Measurements from ENCODE around the gene SENP6. TPM values are rescaled to one million over a fixed set of nuclear protein-coding genes. Genes with fewer than 3 reads are reported as not detected.
"Not testable (repeated sequence)": the region's sequence is repeated elsewhere in the genome, so short reads cannot be mapped to it uniquely, and the experiment has no call there.

The SENP6 gene
- polyA plus RNA-seq, 1 of the 3 experiments (the other 2 are of a cell fraction): 16.2 TPM

GRCh38 chr6:75694406-75694805, 92.7 kb downstream of the SENP6 start:
- POLR2A ChIA-PET: no interaction called here
- Histone ChIP-seq H4K20me1 (ENCODE audit: insufficient read depth) (no peaks in the 10 kb centered on the region), H3K9ac (no peak overlapping the region), H3K36me3 (replicated peaks in 1 of 2; ENCODE audit: control insufficient read depth in 1 of 2, insufficient read depth in 2 of 2, low read length in 1 of 2) (peaks cover 24 to 83% of the 10 kb centered on the region in 2 experiments), H3K4me1 (ENCODE audit: control insufficient read depth in 1 of 2, insufficient read depth in 2 of 2, low read depth in 1 of 2, low read length in 1 of 2) (no peaks in the 10 kb centered on the region), H3K9me2 (no peaks in the 10 kb centered on the region), H3K4me2 (no peak overlapping the region), H2AFZ (ENCODE audit: low read depth) (no peak overlapping the region), H3K27ac (ENCODE audit: low read depth in 2 of 2, low read length in 1 of 2) (no peak overlapping the region), H3K4me3 (ENCODE audit: low read depth in 2 of 2, low read length in 1 of 2) (no peak overlapping the region), H3K9me3 (no peaks in the 10 kb centered on the region), H3F3A (replicated peaks; ENCODE audit: insufficient read depth) (peaks cover 19% of the 10 kb centered on the region), H3K79me2 (ENCODE audit: insufficient read depth) (no peaks in the 10 kb centered on the region), H3K27me3 (ENCODE audit: insufficient read depth) (no peaks in the 10 kb centered on the region)
- TF ChIP-seq RFX5 (IDR thresholded peaks at IDR 0.05; ENCODE audit: low read length): no peak
- no peak for TF ChIP-seq FOSL2 (IDR thresholded peaks at IDR 0.05; ENCODE audit: borderline replicate concordance, low read depth)
- TF ChIP-seq CTCF (IDR thresholded peaks at IDR 0.05): no peak
- TF ChIP-seq JUND (IDR thresholded peaks at IDR 0.05): no peak
- no peak for TF ChIP-seq PBX3 (IDR thresholded peaks at IDR 0.05)
- no peak for TF ChIP-seq TEAD4 (IDR thresholded peaks at IDR 0.05; ENCODE audit: borderline replicate concordance, insufficient read depth)
- no peak for TF ChIP-seq ELF1 (IDR thresholded peaks at IDR 0.05)
- TF ChIP-seq GABPA (IDR thresholded peaks at IDR 0.05; ENCODE audit: low read depth): no peak
- TF ChIP-seq EZH2phosphoT487 (IDR thresholded peaks at IDR 0.05; ENCODE audit: borderline replicate concordance, low read depth): no peak
- TF ChIP-seq GATA2 (CRISPR knock-in tag; IDR thresholded peaks at IDR 0.05): no peak
- TF ChIP-seq FOXJ3 (CRISPR knock-in tag; IDR thresholded peaks at IDR 0.05): no peak
- TF ChIP-seq RCOR1 (IDR thresholded peaks at IDR 0.05; ENCODE audit: low read length): no peak
- no peak for TF ChIP-seq REST (IDR thresholded peaks at IDR 0.05; ENCODE audit: low read depth, low read length)
- TF ChIP-seq NFIC (IDR thresholded peaks at IDR 0.05; ENCODE audit: borderline replicate concordance): no peak
- no peak for TF ChIP-seq POLR2AphosphoS5 (IDR thresholded peaks at IDR 0.05; ENCODE audit: low read depth, low read length)
- no peak for TF ChIP-seq EP300 (IDR thresholded peaks at IDR 0.05; ENCODE audit: borderline replicate concordance in 1 of 2, low read depth in 1 of 2, low read length in 1 of 2)
- no peak for TF ChIP-seq MXI1 (IDR thresholded peaks at IDR 0.05; ENCODE audit: low read depth, low read length)
- no peak for TF ChIP-seq ZBTB33 (IDR thresholded peaks at IDR 0.05; ENCODE audit: borderline replicate concordance, low read depth)
- CTCF ChIA-PET: no interaction called here
- no peak for DNase-seq

- H3K27me3 ChIP-seq (ENCODE audit: insufficient read depth); POLR2A ChIA-PET; H4K20me1 ChIP-seq (ENCODE audit: insufficient read depth); H3K79me2 ChIP-seq (ENCODE audit: insufficient read depth); H3K4me2 ChIP-seq; H3K4me1 ChIP-seq (ENCODE audit: control insufficient read depth in 1 of 2, insufficient read depth in 2 of 2, low read depth in 1 of 2, low read length in 1 of 2); H3K4me3 ChIP-seq (ENCODE audit: low read depth in 2 of 2, low read length in 1 of 2); H2AFZ ChIP-seq (ENCODE audit: low read depth); DNase-seq; H3K9me3 ChIP-seq; H3K9ac ChIP-seq; H3F3A ChIP-seq (replicated peaks; ENCODE audit: insufficient read depth); H3K27ac ChIP-seq (ENCODE audit: low read depth in 2 of 2, low read length in 1 of 2); H3K9me2 ChIP-seq: not testable (repeated sequence)
- peaks cover 36 to 71% of the 10 kb centered on the region in 2 experiments for H3K36me3 ChIP-seq (replicated peaks in 1 of 2; ENCODE audit: control insufficient read depth in 1 of 2, insufficient read depth in 2 of 2, low read length in 1 of 2)
- WGBS (ENCODE audit: low lambda C conversion rate): 95% methylated on average over 4 of the region's 4 CpGs
- CTCF ChIA-PET: interaction anchor here (1.0 kb wide), 1 partner anchor 50 kb away, joined by 3 read pairs; no protein-coding TSS in a partner anchor
Measured at GRCh38 chr6:75708334-75708733, 106.7 kb downstream of the SENP6 start.

All from SK-N-SH (cell line).